GM12891 (cell line): ENCODE data around the gene ULBP3.

ENCODE experiments used
- POLR2A ChIP-seq: IDR thresholded peaks from 2 replicates; pipeline ENCODE4 v1.6.1; 2011; ENCODE audit warnings: low read depth, low read length, control low read depth
- POU2F2 ChIP-seq: IDR thresholded peaks from 2 replicates; pipeline ENCODE4 v1.6.1; 2011; ENCODE audit warnings: low read depth, mild to moderate bottlenecking, control low read depth, low read length, moderate library complexity
- SPI1 ChIP-seq: IDR thresholded peaks from 2 replicates; pipeline ENCODE4 v1.6.1; 2011; ENCODE audit warnings: low read depth, low read length, control low read depth
- TAF1 ChIP-seq: IDR thresholded peaks from 2 replicates; pipeline ENCODE4 v1.6.1; 2011; ENCODE audit warnings: low read depth, low read length, control low read depth

- TF ChIP-seq TAF1 (no peak), POLR2A (no peak), SPI1 (no peak), POU2F2 (no peak)
Measured at GRCh38 chr6:150118627-150119026, 49.7 kb upstream of the ULBP3 start.
